Liver (tissue), 9 donors: ENCODE measurements around the gene PIP. TPM values are rescaled to one million over a fixed set of nuclear protein-coding genes. Genes with fewer than 3 reads are reported as not detected.
"Not testable (repeated sequence)": the region's sequence is repeated elsewhere in the genome, so short reads cannot be mapped to it uniquely, and the experiment has no call there.

Experiments used
- DNase-seq: peaks from one replicate; pipeline ENCODE4 v3.0.0-alpha.2; 2017; ENCODE audit warnings: low spot score
- H3K27ac ChIP-seq, 2 donors: one replicate each; pipeline ENCODE4 v1.7.0; 2013; ENCODE audit warnings: inconsistent platforms in 2 of 2, low read length in 2 of 2, control low read depth in 1 of 2, low read depth in 1 of 2, mild to moderate bottlenecking in 1 of 2
- H3K27me3 ChIP-seq, 4 donors: one replicate each; pipeline versions ENCODE4 v1.6.1 to v1.7.0; 2013; ENCODE audit warnings: low read length in 3 of 4, inconsistent platforms in 1 of 4, mild to moderate bottlenecking in 1 of 4, moderate library complexity in 1 of 4; ENCODE audit not compliant: control insufficient read depth in 4 of 4, insufficient read depth in 4 of 4
- H3K36me3 ChIP-seq, 4 donors: one replicate each; pipeline versions ENCODE4 v1.6.1 to v1.7.0; 2013; ENCODE audit warnings: low read length in 3 of 4, mild to moderate bottlenecking in 3 of 4, low read depth in 1 of 4, moderate library complexity in 1 of 4; ENCODE audit not compliant: control insufficient read depth in 4 of 4, insufficient read depth in 3 of 4
- H3K4me1 ChIP-seq, 4 donors: one replicate each; pipeline versions ENCODE4 v1.6.1 to v1.7.0; 2013; ENCODE audit warnings: low read length in 3 of 4, mild to moderate bottlenecking in 3 of 4, moderate library complexity in 1 of 4; ENCODE audit not compliant: control insufficient read depth in 4 of 4, insufficient read depth in 4 of 4
- H3K4me3 ChIP-seq, 3 donors: one replicate each; pipeline versions ENCODE4 v1.6.1 to v1.7.0; 2013; ENCODE audit warnings: low read length in 3 of 3, control low read depth in 1 of 3, low read depth in 1 of 3, mild to moderate bottlenecking in 1 of 3
- H3K9ac ChIP-seq, 2 donors: one replicate each; pipeline ENCODE4 v1.7.0; 2013; ENCODE audit warnings: low read length in 2 of 2, mild to moderate bottlenecking in 2 of 2, moderate library complexity in 2 of 2, control low read depth in 1 of 2, low read depth in 1 of 2
- H3K9me3 ChIP-seq, 4 donors: one replicate each; pipeline versions ENCODE4 v1.6.1 to v1.7.0; 2013; ENCODE audit warnings: low read length in 3 of 4; ENCODE audit not compliant: control insufficient read depth in 4 of 4
- CTCF ChIP-seq: fragments of 150-350 bp; IDR thresholded peaks from 2 replicates; pipeline ENCODE4 v1.5.1; 2017; ENCODE audit warnings: improper control_type of control experiment, low read depth, low read length; ENCODE audit not compliant: missing input control
- EGR1 ChIP-seq, 2 donors: IDR thresholded peaks; 2 replicates each; pipeline ENCODE4 v1.6.1; 2016 to 2018; ENCODE audit warnings: antibody characterized with exemption in 2 of 2, low read depth in 2 of 2
- GABPA ChIP-seq, 2 donors: IDR thresholded peaks in 1 of 2; conservative IDR thresholded peaks in 1 of 2; 2 replicates each; pipeline ENCODE4 v1.6.1; 2016; ENCODE audit warnings: antibody characterized with exemption in 2 of 2, mild to moderate bottlenecking in 1 of 2, moderate library complexity in 1 of 2
- HNF4A ChIP-seq, 2 donors: conservative IDR thresholded peaks; 2 replicates each; pipeline ENCODE4 v1.6.1; 2016; ENCODE audit warnings: antibody characterized with exemption in 2 of 2, mild to moderate bottlenecking in 2 of 2
- JUND ChIP-seq, 2 donors: IDR thresholded peaks; 2 replicates each; pipeline ENCODE4 v1.6.1; 2016; ENCODE audit warnings: antibody characterized with exemption in 2 of 2
- NR2F2 ChIP-seq: IDR thresholded peaks from 2 replicates; pipeline ENCODE4 v1.6.1; 2016; ENCODE audit warnings: antibody characterized with exemption
- RAD21 ChIP-seq, 2 donors: IDR thresholded peaks; 2 replicates each; pipeline ENCODE4 v1.6.1; 2016; ENCODE audit warnings: antibody characterized with exemption in 2 of 2, mild to moderate bottlenecking in 2 of 2
- REST ChIP-seq: IDR thresholded peaks from 2 replicates; pipeline ENCODE4 v1.6.1; 2016; ENCODE audit warnings: antibody characterized with exemption, mild to moderate bottlenecking
- RXRA ChIP-seq, 2 donors: IDR thresholded peaks; 2 replicates each; pipeline ENCODE4 v1.6.1; 2017 to 2018; ENCODE audit warnings: antibody characterized with exemption in 2 of 2, mild to moderate bottlenecking in 1 of 2
- SP1 ChIP-seq: IDR thresholded peaks from 2 replicates; pipeline ENCODE4 v1.6.1; 2018; ENCODE audit warnings: antibody characterized with exemption, mild to moderate bottlenecking
- TAF1 ChIP-seq: conservative IDR thresholded peaks from 2 replicates; pipeline ENCODE4 v1.6.1; 2016; ENCODE audit warnings: antibody characterized with exemption, mild to moderate bottlenecking
- YY1 ChIP-seq: IDR thresholded peaks from 2 replicates; pipeline ENCODE4 v1.6.1; 2016; ENCODE audit warnings: antibody characterized with exemption, mild to moderate bottlenecking
- ZBTB33 ChIP-seq: IDR thresholded peaks from 2 replicates; pipeline ENCODE4 v1.6.1; 2016; ENCODE audit warnings: antibody characterized with exemption
- whole genome bisulfite sequencing: extraction: QIAGEN DNeasy Blood & Tissue Kit; methylation state at CpG from one replicate; pipeline ENCODE4 v1.1.7; 2013; 5-methylcytosine and 5-hydroxymethylcytosine counted together
- polyA plus RNA-seq, 2 donors: library from polyadenylated mRNA; stranded (reverse) in 1 of 2; unstranded in 1 of 2; fragments of 200-250 nt in 1 of 2; fragments of >200 nt in 1 of 2; fragmentation: Nextera tagmentation in 1 of 2; extraction: Ambion mirVana in 1 of 2; gene quantifications; one replicate each; pipeline versions ENCODE4 v1.2.1 to v1.2.3, GENCODE V29; 2013 to 2015
- total RNA-seq, 2 donors: library from RNA; depleted of rRNA; stranded (reverse); fragments of >200 nt; gene quantifications; one replicate each; pipeline ENCODE4 v1.2.3, GENCODE V29; 2014
- donor health status: healthy.
- donor health status: healthy.
- donor health status: healthy.
- donor health status: healthy.
- donor health status: healthy.

The PIP gene
- total and polyA plus RNA-seq, 4 donors, result not detected

- H3K4me1 ChIP-seq, result no peaks in the 10 kb centered on the region
- no peak overlapping the region for H3K9ac ChIP-seq
- no peaks in the 10 kb centered on the region for H3K36me3 ChIP-seq
- H3K27ac ChIP-seq, result no peak overlapping the region
- no peak for TF ChIP-seq NR2F2
- TF ChIP-seq TAF1, result no peak
- no peak for TF ChIP-seq RXRA (IDR thresholded peaks at IDR 0.05)
- no peak for TF ChIP-seq JUND (IDR thresholded peaks at IDR 0.05)
- no peak for TF ChIP-seq EGR1 (IDR thresholded peaks at IDR 0.05; ENCODE audit: low read depth in 2 of 2)
- TF ChIP-seq HNF4A (conservative IDR thresholded peaks at IDR 0.05), result no peak
- no peak for TF ChIP-seq ZBTB33
- no peak for TF ChIP-seq YY1
- TF ChIP-seq GABPA (IDR thresholded peaks at IDR 0.05 in 1 of 2, conservative IDR thresholded peaks at IDR 0.05 in 1 of 2), result no peak
- no peaks in the 10 kb centered on the region for H3K9me3 ChIP-seq
- H3K4me3 ChIP-seq, result no peak overlapping the region
- no peaks in the 10 kb centered on the region for H3K27me3 ChIP-seq
- WGBS, result 59% methylated on average over 1 of the region's 1 CpG
- DNase-seq, result no peak
Measured at GRCh38 chr7:143085109-143085508, 46.8 kb upstream of the PIP start.

- H3K27me3 ChIP-seq, H3K4me3 ChIP-seq, H3K36me3 ChIP-seq, H3K27ac ChIP-seq, DNase-seq, H3K4me1 ChIP-seq, H3K9me3 ChIP-seq, H3K9ac ChIP-seq: not testable (repeated sequence)
- WGBS, result 93% methylated on average over 3 of the region's 3 CpGs
Measured at GRCh38 chr7:143085610-143086009, 46.3 kb upstream of the PIP start.

- H3K4me1 ChIP-seq, H3K9me3 ChIP-seq, DNase-seq, H3K27me3 ChIP-seq, H3K27ac ChIP-seq, H3K4me3 ChIP-seq, H3K36me3 ChIP-seq, H3K9ac ChIP-seq: not testable (repeated sequence)
- 79% methylated on average over 16 of the region's 16 CpGs for WGBS
Measured at GRCh38 chr7:143088549-143089231, 43.2 kb upstream of the PIP start.

- H3K9ac ChIP-seq, result no peak overlapping the region
- H3K9me3 ChIP-seq, result peaks cover 0 to 10% (median under 1%) of the 10 kb centered on the region in 4 donors
- 94% methylated on average over 2 of the region's 2 CpGs for WGBS
- H3K27me3 ChIP-seq, result no peaks in the 10 kb centered on the region
- no peaks in the 10 kb centered on the region for H3K36me3 ChIP-seq
- no peak overlapping the region for H3K4me3 ChIP-seq
- no peak for DNase-seq
- no peak overlapping the region for H3K27ac ChIP-seq
- H3K4me1 ChIP-seq, result no peaks in the 10 kb centered on the region
- TF ChIP-seq ZBTB33 (no peak), RAD21 (IDR thresholded peaks at IDR 0.05) (no peak), GABPA (IDR thresholded peaks at IDR 0.05 in 1 of 2, conservative IDR thresholded peaks at IDR 0.05 in 1 of 2) (no peak), NR2F2 (no peak), CTCF (no peak), SP1 (no peak), HNF4A (conservative IDR thresholded peaks at IDR 0.05) (no peak), REST (no peak), TAF1 (no peak)
Measured at GRCh38 chr7:143096146-143096545, 35.7 kb upstream of the PIP start.
